Fibroblast of skin of right biceps (primary cell): Measurements from ENCODE around the gene GRID1.

ENCODE experiments used
- DNase-seq: peaks from one replicate; pipeline ENCODE4 v3.0.0-alpha.2; 2013

GRID1 gene

DNA sequence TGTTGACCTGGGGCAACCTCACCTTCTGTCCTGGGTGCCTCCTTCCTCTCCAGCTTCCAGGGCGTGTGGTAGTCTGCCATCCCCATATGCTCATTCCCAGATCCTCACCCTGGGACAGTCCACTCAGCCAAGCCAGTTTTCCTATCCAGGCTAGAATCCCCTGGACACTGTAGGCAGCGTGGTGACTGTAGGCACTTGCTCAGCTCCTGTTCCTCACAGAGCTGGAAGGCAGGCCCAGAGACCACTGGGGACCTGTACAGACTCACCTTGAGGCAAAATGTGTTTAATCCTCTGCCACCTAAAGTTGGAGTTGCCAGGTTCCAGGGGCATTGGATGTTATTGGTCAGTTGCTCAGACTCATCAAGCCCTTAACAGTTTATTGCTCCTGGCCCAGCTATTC lies 2.4 kb upstream of the GRID1 start:
- DNase-seq, result no peak

DNA sequence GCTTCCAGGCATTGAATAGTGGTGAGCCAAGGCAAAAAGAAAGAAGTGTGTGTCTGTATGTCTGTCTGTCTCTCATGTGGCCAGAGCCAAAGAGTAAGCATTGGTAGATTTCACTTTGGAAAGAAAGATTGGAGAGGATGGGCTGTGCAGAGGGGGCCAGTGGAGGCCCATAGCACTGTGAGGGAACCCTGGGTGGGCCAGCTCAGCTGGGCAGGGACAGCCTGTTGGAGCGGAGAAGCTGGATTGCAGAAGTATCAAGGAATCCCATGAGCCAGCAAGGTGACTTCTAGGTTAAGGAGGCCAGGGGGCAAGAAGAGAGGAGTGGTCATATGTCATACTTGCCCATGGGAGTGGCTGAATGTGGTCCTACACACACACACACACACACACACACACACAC lies 1.5 kb upstream of the GRID1 start:
- DNase-seq, result no peak

DNA sequence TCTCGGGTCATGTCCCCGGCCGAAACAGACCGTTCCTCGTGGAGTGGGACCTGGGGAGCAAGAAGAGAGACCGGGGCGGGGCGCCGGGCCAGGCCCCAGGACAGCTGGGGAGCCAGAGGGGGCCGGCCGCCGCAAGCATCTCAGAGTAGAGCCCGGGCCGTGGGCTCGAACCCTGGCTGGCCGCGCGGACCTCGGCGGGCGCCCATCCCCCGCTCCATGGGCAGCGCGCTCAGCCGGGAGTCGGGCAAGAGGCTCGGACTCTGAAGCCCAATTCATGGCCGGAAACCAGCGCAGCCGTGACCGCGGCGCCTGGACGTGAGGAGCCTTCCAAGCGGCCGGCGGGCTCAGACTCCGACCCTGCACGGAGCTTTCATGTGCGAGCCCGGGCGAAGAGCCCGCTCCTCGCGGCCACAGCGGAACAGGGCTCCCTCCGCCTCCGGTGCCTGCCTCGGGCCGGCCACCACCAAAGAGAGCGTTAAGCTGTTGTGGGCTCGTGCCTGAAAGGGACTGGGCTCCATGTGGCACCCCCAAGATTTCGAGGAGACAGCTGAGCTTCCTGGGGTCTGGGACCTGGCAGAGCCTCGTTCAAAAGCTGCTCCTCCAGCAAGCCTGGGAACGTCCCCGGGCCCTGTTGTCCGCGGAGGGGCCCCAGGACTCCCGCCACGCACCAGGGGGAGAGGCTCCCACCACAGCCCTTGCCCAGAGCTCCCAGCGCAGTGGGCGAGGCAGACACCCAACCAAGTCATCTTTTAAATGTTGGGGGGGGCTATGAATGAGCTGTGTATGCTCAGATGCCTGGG lies 757 bp upstream of the GRID1 start:
- DNase-seq, result no peak

GRCh38 chr10:86366902-86367151 lies 232 bp upstream of the GRID1 start:
- DNase-seq, result no peak

- no peak for DNase-seq
These were observed 1.1 kb downstream of the GRID1 start for GRCh38 chr10:86365346-86366032.

GRCh38 chr10:86364491-86365345 lies 1.9 kb downstream of the GRID1 start:
- DNase-seq, result no peak

DNA sequence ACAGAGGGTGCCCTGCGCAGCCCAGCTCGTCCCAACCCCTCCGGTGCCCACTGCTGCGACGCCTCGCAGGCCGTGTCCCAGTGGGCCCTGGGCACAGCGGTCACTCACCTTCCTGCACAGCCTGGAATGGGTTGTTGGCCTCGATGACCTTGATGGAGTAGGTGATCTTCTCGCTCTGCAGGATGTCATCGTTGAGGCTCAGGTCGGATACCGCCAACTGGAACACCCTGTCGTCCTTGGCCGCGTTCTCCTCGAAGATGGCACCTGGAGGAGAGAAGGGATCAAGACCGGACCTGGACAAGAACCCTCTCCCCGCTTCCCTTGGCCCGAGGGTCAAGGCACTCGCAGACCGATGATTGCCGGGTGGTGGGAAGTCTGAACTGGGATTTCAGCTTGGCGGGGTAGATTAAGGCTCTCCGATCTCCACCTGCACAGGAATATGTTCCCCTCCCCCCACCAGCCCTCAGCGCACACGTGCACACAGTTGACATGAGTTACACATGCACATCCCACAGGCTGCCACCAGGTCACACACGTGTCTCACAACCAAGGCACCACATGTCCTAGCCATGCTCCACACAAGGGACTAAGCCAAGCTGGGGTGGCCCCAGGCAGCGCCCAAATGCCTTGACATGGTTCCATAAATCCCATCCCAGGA lies 2.6 kb downstream of the GRID1 start:
- no peak for DNase-seq

- DNase-seq, result no peak
These were observed 3.3 kb downstream of the GRID1 start for GRCh38 chr10:86363184-86363832.

DNA sequence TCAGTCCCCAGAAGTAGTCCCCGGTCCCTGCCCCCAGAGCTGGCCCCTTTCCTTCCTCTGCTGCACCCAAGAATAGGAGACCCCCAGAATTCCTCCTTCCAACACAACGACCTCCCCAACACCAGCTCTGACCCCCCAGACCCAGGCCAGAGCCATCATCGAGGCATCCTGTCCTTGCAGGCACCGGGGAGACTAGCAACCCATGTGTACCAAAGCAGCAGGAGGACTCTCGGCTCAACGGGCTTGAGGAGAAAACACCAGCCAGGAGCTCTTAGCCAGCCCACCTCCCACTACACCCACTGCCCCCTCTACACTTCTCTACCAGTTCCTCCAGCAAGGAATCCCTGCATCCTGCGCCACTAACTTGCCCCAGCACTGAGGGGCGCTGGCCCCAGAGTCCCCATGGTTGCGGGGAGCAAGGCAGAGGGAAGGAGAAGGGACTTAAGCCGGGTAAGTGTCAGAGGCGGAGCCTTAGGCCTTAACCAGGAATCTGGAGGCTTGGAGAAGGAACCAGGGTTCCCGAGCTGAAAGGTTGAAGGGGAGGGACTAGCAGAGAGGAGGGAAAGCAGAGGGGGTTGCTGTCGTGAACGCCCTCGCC lies 3.9 kb downstream of the GRID1 start:
- no peak for DNase-seq

GRCh38 chr10:86362129-86362527 lies 4.5 kb downstream of the GRID1 start:
- no peak for DNase-seq

DNA sequence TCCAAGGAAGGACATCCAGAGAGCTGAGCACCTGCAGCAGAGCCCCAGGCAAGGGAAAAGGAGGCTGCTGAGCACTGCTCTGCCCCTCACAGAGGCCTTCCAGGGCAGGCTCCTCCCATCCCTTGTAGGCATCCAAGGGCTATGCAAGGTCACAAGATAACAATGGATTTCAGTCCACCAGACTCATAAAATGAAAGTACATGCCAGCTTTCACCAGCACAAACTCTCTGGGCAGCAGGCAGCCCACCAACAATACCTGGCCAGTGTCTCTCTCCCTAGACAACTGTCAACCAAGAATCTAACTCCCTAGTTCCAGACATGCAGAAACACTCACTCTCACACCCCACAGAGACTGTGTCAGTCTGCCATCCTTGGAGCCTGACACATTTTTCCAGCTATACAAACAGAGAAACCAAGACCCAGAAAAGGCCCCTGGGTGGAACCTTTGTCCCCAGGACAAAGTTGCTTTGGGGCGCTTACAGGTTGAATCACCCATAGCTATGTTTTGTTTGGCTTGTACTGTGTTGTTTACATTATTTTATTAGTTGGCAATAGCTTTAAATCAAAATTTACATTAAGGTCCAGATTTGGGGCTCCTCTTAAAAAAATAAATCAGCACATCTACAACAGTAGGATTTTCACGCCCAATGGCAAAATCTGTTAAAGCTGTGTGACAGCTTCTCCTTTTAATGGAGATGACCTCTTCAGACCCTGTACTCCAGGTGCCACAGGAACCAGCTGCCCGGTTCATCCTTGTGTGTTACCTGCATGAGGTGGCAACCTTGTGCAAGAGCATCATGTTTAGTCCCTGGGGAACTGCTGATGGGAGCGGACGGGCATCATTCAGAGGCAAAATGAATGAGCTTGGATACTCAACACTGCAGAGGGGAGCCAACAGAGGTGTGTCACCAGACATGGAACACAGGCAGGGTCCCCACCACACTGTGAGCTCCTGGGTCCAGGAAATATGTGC lies 5.2 kb downstream of the GRID1 start:
- no peak for DNase-seq

- no peak for DNase-seq
These were observed 5.9 kb downstream of the GRID1 start for GRCh38 chr10:86360657-86361056.

DNA sequence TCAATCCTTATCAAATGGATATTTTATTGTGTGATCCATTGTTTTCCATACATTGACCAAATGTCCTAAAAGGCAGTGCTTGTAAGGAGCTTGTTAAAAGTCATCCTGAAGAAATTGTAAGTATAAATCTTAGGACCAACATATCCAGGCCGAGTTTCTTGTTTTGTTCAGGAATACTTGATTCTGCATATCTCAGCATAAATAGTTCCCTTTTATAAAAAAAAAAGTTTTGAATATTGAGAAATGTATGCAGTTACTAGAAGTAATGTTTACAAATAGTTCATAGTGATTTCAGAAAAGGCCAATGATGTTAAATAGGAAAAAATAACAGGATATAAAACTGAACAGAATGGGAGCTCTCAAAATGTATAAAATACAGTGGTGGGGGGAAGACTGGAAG lies 6.6 kb downstream of the GRID1 start:
- no peak for DNase-seq

- DNase-seq, result no peak
These were observed 7.5 kb downstream of the GRID1 start for GRCh38 chr10:86359111-86359510.

DNA sequence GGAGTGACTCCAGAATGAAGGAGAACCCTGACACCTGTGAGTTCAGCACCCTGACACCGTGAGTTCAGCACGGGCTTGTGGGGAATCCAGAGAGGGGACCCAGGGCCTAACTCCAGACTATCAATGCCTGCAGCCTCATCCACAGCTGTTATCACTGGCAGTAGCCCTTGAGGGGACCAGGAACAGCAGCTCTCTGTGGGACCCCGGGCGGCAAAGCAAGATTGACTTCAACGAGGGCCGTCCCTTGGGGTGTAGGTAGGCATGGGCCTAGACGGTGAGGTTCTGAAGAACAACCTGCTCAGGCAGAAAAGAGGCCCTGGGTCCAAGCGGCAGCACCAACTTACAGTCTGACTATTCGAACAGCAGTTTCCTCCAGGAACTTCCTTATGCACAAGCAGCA lies 8.9 kb downstream of the GRID1 start:
- DNase-seq, result no peak

DNA sequence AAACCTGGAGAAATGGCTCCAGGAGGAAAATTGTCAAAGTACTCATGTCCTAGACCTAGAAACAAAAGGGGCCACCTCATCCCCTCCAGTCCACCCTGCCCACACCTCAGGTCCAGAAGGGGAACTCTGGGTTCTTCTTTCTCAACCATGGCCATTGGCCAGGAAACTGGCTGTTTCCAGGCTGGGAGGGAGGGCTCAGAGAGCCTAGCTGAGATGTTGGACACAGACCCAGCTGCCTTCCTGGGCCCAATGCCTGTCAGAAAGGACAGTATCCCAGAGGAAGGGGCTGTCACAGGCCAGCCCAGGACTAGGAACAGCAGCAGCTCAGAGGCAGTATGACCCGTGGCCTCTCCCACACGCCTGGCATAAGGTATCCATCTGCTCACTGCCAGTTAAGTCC lies 9.6 kb downstream of the GRID1 start:
- no peak for DNase-seq

GRCh38 chr10:86356296-86356695 lies 10.3 kb downstream of the GRID1 start:
- DNase-seq, result no peak

- no peak for DNase-seq
These were observed 11.0 kb downstream of the GRID1 start for GRCh38 chr10:86355571-86356038.

DNA sequence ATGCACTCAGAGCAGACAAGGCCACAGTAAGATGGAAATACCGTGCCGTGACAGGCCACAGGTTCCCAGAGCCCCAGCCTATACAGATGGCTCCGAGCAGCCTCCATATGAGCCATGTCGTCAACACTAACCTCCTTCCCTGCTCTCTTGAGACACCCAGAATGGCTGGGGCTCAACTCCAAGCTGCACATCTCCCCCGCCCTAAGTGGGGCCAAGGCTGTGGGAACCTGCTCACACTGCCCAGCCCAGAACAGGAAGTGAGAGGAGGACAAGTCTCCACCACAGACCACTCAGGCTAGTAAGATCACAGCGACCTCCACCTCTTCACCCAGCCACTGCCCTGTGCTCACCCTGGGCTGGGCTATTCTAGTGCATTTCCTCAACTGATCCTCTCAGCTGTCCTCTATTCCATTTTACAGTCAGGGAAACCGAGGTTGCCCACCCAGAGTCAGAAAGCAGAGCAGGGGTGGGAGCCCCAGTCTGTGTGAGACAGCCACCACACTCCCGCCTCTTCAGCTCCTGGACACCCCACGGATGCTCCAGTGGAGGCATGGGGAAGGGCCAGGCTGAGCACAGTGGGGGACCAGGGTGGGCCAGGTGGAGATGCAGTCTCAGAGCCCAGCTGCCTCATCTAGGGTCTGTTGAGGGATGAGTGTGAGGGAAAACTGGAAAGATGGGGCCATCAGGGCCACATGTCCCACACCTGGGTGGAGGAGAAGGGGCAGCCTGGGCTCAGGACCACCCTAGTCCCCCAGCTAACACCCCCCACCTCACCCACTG lies 11.6 kb downstream of the GRID1 start:
- no peak for DNase-seq
